NCI-H69 (cell line): ENCODE data around the gene SLC15A4.

Experiments
- DNase-seq: peaks from one replicate; lab custom pipeline; 2025; lab: John Stamatoyannopoulos, UW

The SLC15A4 gene

GRCh38 chr12:128754275-128754674 lies 69.5 kb downstream of the SLC15A4 start:
- DNase-seq, result no peak

- no peak for DNase-seq
These were observed 70.3 kb downstream of the SLC15A4 start for GRCh38 chr12:128753438-128753837.

- DNase-seq, result no peak
These were observed 71.4 kb downstream of the SLC15A4 start for GRCh38 chr12:128752386-128752785.

- DNase-seq, result no peak
These were observed 76.3 kb downstream of the SLC15A4 start for GRCh38 chr12:128747441-128747840.

GRCh38 chr12:128745772-128746689 lies 77.7 kb downstream of the SLC15A4 start:
- DNase-seq, result no peak

GRCh38 chr12:128743916-128744315 lies 79.8 kb downstream of the SLC15A4 start:
- no peak for DNase-seq
